HG02970 (cell line): ENCODE data around the gene CTSG.
A peak's percentile ranks its signal among the peaks of the same experiment; 100 is the strongest.
"Not testable (repeated sequence)": the region's sequence is repeated elsewhere in the genome, so short reads cannot be mapped to it uniquely, and the experiment has no call there.

ENCODE experiments used
- ATAC-seq: cut with Tn5 transposase; IDR thresholded peaks from one replicate; pipeline ENCODE4 v1.9.1; 2021; ENCODE audit warnings: mild to moderate bottlenecking, moderate library complexity, moderate number of reproducible peaks; ENCODE audit not compliant: unreplicated experiment, low FRiP score

Gene CTSG

DNA sequence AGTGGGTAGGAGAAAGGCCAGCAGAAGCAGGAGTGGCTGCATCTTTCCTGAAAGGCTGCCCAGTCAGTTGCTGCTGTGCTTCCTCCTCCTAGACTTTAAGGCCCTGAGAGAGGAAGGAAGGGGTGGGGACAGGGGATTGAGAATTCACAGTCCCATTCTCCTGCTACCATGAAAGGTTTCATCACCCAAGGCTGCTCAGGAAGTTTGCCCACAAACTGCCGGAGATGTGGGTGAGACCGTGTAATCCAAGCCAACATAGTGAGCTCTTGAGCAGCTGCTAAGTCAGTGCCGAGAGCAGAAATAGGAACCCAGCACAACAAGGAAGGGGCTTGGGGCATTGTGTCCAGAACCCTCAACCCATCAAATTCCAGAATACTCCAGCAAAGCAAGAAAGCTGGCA is at the start of gene CTSG:
Gene CTSG (minus strand): TSS at position 69 of the 400 bp plus-strand sequence. CDS start 27 bp downstream, at position 42.
- no peak for ATAC-seq

GRCh38 chr14:24613747-24614146 is 37.7 kb upstream of the CTSG start:
- ATAC-seq: no peak

GRCh38 chr14:24613241-24613640 is 37.2 kb upstream of the CTSG start:
- no peak for ATAC-seq

- ATAC-seq: no peak
Measured at GRCh38 chr14:24612196-24612595, 36.1 kb upstream of the CTSG start.

- ATAC-seq: no peak
Measured at GRCh38 chr14:24609655-24610344, 33.8 kb upstream of the CTSG start, which contains the start of gene GZMH. TSS of gene GZMH (minus strand) at chr14:24609685. CDS start at chr14:24609613, 72 bp downstream.

GRCh38 chr14:24607635-24608514 is 31.8 kb upstream of the CTSG start:
- no peak for ATAC-seq

DNA sequence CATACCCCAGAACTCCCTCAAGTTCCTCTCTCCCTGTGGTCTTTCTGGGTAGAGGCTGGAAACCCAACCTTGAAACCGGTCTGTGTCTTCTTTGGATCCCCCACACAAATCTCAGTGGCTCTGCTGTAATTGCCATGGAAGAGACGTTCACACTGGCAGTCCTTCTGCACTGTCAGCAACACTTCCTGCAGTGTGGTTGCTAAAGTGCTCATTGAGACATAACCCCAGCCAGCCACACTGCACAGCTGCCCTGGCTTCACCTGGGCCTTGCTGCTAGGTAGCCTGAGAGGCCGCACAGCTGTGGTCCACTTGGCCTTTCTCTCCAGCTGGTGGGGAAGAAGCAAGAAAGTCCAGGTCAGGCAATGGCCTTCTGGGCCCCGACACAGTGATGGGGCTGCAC is 31.0 kb upstream of the CTSG start:
- no peak for ATAC-seq

DNA sequence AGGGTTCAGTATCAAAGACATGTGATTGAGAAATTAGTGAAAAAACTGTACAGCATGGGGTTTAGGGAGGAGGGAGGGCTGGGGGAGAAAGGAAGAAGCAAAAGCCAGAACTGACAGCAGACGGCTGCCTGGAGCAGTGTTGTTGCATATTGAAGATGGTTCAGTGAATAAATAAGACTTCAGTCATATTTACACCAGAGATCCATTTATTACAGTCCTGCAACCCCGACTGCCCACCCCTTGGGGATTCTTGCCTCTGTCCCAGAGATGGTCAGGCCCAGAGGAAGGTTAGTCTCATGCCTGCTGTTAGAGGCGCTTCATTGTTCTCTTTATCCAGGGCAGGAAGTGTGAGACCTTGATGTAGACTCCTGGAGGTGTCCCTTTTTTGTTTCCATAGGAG is 30.2 kb upstream of the CTSG start:
- no peak for ATAC-seq

DNA sequence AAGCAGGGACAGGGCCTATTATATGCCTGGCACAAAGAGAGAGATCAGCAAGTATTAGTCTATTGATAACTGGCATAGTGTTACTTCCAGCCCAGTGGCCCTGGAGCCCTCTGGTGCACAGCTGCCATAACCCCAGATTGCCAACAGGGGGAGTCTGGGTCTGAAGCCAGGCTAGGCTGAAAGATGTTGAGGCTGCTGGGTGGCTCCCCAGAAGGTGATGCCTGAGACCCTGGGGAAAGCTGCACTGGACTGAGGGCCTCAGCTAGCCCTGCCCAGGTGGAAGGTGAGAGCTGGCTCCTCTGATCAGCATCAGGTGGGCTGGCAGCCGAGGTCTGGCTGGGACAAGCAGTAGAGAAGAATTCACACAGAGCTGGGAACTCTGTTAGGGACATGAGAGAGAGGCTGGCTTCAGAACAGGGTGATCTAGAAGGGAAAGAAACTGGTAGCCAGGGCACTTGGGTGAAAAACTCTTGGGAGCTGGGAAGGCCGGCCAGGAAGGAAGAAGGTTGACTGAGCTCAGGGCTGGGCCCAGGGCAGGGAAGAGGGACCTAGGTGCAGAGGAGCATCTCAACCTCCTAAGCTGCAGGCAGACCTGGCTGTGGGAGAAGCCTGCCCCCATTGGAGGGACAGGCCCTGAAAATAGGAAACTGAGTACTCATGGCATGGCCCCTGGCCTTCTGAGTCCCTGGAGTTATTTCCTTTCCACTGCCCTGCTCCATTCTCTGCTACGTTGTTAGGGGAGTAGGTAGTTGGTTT is 29.6 kb upstream of the CTSG start:
- peak; percentile 76 for ATAC-seq

- ATAC-seq: no peak
Measured at GRCh38 chr14:24597403-24597802, 21.4 kb upstream of the CTSG start.

DNA sequence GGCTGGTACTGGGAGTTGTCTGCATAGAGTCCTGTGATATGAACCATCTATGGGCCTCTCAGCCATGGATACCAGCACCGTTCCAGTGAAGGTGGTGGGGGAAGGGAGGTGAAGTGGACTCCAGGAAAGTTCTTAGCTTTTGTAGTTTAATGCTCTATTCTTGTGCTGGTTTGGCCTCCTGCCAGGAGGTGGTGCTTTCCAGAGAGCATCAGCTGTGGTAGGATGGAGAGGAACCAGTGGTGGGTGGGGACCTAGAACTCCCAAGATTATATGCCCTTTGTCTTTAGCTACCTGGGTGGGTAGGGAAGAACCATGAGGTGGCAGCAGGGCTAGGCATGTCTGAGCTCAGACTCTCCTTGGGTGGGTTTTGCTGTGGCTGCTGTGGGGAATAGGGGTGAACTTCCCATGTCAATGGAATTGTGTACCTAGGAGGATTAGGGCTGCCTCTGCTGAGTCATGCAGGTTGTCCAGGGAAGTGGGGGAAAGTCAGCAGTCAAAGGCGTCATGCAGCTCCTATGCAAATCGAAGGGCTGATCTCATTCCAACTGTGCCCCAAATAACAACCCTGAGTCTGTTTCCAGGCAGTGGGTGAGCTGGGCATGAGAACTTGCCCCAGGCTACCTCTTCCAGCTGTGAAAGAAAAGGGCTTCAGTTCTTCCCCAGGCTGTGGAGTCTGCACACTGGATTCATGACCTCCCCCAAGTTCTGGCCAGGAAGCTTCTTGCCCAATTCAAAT is 19.2 kb upstream of the CTSG start:
- ATAC-seq: no peak

GRCh38 chr14:24591004-24591403 is 15.0 kb upstream of the CTSG start:
- ATAC-seq: not testable (repeated sequence)

DNA sequence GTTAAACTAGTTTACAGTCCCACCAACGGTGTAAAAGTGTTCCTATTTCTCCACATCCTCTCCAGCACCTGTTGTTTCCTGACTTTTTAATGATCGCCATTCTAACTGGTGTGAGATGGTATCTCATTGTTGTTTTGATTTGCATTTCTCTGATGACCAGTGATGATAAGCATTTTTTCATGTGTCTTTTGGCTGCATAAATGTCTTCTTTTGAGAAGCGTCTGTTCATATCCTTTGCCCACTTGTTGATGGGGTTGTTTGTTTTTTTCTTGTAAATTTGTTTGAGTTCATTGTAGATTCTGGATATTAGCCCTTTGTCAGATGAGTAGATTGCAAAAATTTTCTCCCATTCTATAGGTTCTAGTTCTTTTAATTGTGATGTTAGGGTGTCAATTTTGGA is 8.4 kb upstream of the CTSG start:
- ATAC-seq: not testable (repeated sequence)

GRCh38 chr14:24578558-24578957 is 2.5 kb upstream of the CTSG start:
- ATAC-seq: no peak

DNA sequence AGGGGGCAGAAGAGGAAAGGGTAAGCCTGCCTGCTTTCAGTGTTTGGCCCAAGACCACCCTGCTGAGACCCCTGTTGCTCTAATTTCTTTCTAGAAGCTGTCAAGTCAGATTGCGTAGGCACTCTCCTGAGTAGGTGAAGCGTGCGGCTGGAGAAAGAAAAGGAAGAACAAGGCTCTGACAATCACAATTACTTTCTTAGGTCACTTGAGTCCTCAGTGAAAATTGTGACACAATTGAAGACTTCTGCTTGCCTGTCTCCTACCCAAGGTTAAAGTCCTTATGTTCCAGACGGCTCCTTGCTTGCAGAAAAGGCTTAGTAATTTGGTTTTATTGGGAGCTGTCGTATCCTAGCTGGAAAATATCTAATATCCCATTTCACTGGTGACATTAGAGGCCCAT is 721 bp upstream of the CTSG start:
- no peak for ATAC-seq

GRCh38 chr14:24574206-24574774 is 1.8 kb downstream of the CTSG start:
- no peak for ATAC-seq

DNA sequence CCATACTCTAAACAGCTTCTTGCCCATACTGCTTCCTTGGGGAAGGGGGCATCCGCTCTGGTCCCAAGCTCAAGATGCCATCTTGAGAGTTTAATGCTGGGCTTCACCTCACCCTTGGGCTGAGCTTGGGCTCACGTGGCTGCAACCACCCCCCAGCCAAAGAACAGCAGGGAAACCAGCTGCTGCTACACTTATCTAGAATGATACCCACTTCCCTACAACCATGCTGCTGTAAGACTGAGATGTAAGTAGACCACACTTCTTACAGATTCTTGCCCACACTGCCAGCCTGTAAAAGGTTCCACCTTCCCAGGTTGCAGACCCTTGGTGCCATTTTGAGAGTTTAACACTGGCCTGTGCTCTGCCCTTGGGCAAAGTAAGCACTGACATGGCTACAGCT is 9.7 kb downstream of the CTSG start:
- ATAC-seq: no peak

GRCh38 chr14:24565766-24566165 is 10.3 kb downstream of the CTSG start:
- ATAC-seq: no peak

DNA sequence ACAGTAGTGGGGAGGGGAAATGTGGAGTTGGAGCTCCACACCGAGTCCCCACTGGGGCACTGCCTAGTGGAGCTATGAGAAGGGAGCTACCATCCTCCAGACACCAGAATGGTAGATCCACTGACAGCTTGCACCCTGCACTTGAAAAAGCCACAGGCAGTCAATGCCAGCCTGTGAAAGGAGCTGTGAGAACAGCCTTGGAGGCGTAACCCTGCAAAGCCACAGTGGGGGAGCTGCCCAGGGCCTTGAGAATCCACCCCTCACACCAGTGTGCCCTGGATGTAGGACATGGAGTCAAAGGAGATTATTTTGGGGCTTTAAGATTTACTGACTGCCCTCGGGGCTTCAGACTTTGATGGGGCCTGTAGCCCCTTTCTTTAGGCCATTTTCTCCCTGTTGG is 12.5 kb downstream of the CTSG start:
- ATAC-seq: no peak

GRCh38 chr14:24556756-24557155 is 19.3 kb downstream of the CTSG start:
- ATAC-seq: no peak
